Activated T-cell treated with anti-CD3 and anti-CD28 coated beads for 4 hours (primary cell): ENCODE data around the gene THRAP3.
A peak's percentile ranks its signal among the peaks of the same experiment; 100 is the strongest.

Experiments used
- DNase-seq: peaks from one replicate; pipeline ENCODE4 v3.0.0-alpha.2; 2020

THRAP3 gene

GRCh38 chr1:36329817-36330216, 105.6 kb downstream of the THRAP3 start:
- no peak for DNase-seq

GRCh38 chr1:36330940-36331339, 106.7 kb downstream of the THRAP3 start:
- DNase-seq, result no peak

GRCh38 chr1:36337830-36338229, 113.6 kb downstream of the THRAP3 start:
- DNase-seq, result no peak

- DNase-seq, result no peak
Observed at GRCh38 chr1:36339215-36339614, 115.0 kb downstream of the THRAP3 start.

- DNase-seq, result no peak
Observed at GRCh38 chr1:36339615-36340014, 115.4 kb downstream of the THRAP3 start.

- DNase-seq, result no peak
Observed at GRCh38 chr1:36341626-36342320, 117.5 kb downstream of the THRAP3 start.

GRCh38 chr1:36342426-36343185, 118.4 kb downstream of the THRAP3 start:
- DNase-seq, result peak; percentile 47

GRCh38 chr1:36343651-36344394, 119.6 kb downstream of the THRAP3 start:
- no peak for DNase-seq

GRCh38 chr1:36344395-36344680, 120.1 kb downstream of the THRAP3 start:
- DNase-seq, result no peak

- no peak for DNase-seq
Observed at GRCh38 chr1:36345353-36345752, 121.1 kb downstream of the THRAP3 start.

- DNase-seq, result no peak
Observed at GRCh38 chr1:36346741-36347370, 122.6 kb downstream of the THRAP3 start.

GRCh38 chr1:36349241-36349671, 125.0 kb downstream of the THRAP3 start:
- DNase-seq, result no peak

GRCh38 chr1:36349839-36350238, 125.6 kb downstream of the THRAP3 start:
- no peak for DNase-seq

GRCh38 chr1:36350659-36351226, 126.5 kb downstream of the THRAP3 start:
- DNase-seq, result peak; percentile 34

- no peak for DNase-seq
Observed at GRCh38 chr1:36351227-36351977, 127.2 kb downstream of the THRAP3 start.

GRCh38 chr1:36352125-36352909, 128.1 kb downstream of the THRAP3 start:
- DNase-seq, result no peak

- DNase-seq, result no peak
Observed at GRCh38 chr1:36352910-36353878, 129.0 kb downstream of the THRAP3 start.

GRCh38 chr1:36354486-36354885, 130.2 kb downstream of the THRAP3 start:
- no peak for DNase-seq
